Measurements from ENCODE around the gene GATA6.
"Not testable (repeated sequence)": the region's sequence is repeated elsewhere in the genome, so short reads cannot be mapped to it uniquely, and the experiment has no call there.

Gene GATA6

DNA sequence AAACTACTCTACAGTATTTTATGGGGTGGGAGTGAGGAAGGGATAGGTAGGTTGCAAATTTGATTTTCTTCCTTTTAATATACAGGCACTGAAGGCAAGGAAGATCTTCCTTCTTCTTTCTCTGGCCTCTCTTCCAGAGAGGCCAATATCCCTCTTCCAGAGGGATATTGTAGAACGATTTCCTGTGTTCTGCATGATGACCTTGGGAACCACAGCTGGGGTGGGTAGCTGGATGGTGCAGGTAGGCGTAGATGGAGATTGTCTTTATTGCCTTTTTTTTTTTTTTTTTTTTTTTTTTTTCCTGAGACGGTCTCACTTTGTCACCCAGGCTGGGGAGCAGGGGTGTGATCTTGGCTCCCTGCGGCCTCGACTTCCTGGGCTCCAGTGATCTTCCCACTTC is 49.4 kb downstream of the GATA6 start:
- Histone ChIP-seq H3K4me1 (peaks cover 58% of the 10 kb centered on the region), H3K27ac (no peak overlapping the region), H3K27me3 (no peaks in the 10 kb centered on the region), H3K4me2 (no peak overlapping the region), H3K9me3 (no peaks in the 10 kb centered on the region), H3K4me3 (no peak overlapping the region), H3K9ac (no peak overlapping the region), H4K20me1 (no peaks in the 10 kb centered on the region), H3K36me3 (no peaks in the 10 kb centered on the region)
- no peak for TF ChIP-seq Cebpa-rat (IDR thresholded peaks at IDR 0.05)

DNA sequence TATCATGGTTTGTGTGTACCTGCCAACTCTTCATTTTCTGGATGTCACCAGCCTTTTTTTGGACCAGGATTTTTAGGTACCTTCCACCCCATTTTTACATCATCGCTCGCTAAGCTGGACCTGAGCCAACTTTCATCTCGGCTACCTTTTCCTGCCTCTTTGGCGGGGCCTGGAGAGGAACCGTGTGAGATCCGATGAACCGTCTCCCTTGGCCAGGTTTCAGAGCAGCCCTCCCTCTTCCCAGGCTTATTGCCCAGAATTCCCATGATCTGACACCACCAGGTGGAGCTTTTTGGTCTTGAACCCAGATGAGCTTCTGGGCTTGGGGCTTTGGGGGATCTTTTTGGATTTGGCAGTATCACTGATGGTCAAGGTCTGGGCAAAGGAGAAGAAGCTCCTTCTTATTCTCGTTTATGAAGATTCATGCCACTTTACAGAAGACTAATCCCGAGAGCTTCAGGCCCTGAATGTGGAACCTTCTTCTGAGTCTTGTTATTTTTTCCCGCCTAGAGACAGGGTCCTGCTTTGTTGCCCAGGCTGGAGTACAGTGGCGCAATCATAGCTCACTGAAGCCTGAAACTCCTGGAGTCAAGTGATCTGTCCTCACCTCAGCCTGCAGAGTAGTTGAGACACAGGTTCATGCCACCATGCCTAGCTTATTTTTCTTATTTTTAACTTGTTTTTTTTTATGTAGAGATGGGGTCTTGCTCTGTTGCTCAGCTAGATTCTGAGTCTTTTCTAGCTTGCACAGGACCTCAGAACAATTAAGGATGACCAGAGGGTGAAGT is 50.4 kb downstream of the GATA6 start:
- H3K4me1 ChIP-seq = peaks cover 49% of the 10 kb centered on the region
- no peaks in the 10 kb centered on the region for H3K27me3 ChIP-seq
- H3K9me3 ChIP-seq = no peaks in the 10 kb centered on the region
- no peak overlapping the region for H3K4me2 ChIP-seq
- H3K36me3 ChIP-seq = no peaks in the 10 kb centered on the region
- H3K9ac ChIP-seq = no peak overlapping the region
- no peak overlapping the region for H3K27ac ChIP-seq
- H4K20me1 ChIP-seq = no peaks in the 10 kb centered on the region
- H3K4me3 ChIP-seq = no peak overlapping the region
- no peak for TF ChIP-seq Cebpa-rat (IDR thresholded peaks at IDR 0.05)

- H3K27ac ChIP-seq, H3K9ac ChIP-seq, H3K27me3 ChIP-seq, H4K20me1 ChIP-seq, H3K9me3 ChIP-seq, H3K4me3 ChIP-seq, H3K36me3 ChIP-seq, H3K4me2 ChIP-seq: not testable (repeated sequence)
- peaks cover 41% of the 10 kb centered on the region for H3K4me1 ChIP-seq
Measured at GRCh38 chr18:22220585-22220984, 51.2 kb downstream of the GATA6 start.

DNA sequence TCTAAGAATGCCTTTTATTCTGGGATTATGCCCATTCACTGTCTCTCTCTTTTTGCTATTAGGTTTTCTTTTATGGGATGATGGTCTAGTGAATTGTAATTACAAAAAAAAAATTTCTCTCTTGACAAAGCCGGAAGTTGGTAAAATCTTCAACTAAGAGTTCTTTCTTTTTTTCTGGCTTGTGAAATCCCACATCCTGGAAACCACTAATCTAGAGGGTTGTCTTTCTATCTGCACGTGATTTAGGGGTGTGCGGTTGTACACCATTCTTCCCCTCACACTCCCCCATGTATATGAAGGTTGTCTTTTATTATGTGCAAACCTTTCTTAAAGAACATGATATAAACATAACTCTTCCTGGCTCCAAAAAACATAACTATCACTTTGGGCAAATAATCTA is 52.0 kb downstream of the GATA6 start:
- H3K9ac ChIP-seq = no peak overlapping the region
- H3K27ac ChIP-seq = no peak overlapping the region
- no peak overlapping the region for H3K4me3 ChIP-seq
- H4K20me1 ChIP-seq = no peaks in the 10 kb centered on the region
- no peak overlapping the region for H3K4me2 ChIP-seq
- no peaks in the 10 kb centered on the region for H3K9me3 ChIP-seq
- TF ChIP-seq Cebpa-rat (IDR thresholded peaks at IDR 0.05) = no peak
- H3K4me1 ChIP-seq = peaks cover 33% of the 10 kb centered on the region
- H3K27me3 ChIP-seq = no peaks in the 10 kb centered on the region
- no peaks in the 10 kb centered on the region for H3K36me3 ChIP-seq

- TF ChIP-seq Cebpa-rat (IDR thresholded peaks at IDR 0.05) = no peak
- no peak overlapping the region for H3K4me2 ChIP-seq
- H3K4me3 ChIP-seq = no peak overlapping the region
Measured at GRCh38 chr18:22223254-22223964, 54.0 kb downstream of the GATA6 start.

DNA sequence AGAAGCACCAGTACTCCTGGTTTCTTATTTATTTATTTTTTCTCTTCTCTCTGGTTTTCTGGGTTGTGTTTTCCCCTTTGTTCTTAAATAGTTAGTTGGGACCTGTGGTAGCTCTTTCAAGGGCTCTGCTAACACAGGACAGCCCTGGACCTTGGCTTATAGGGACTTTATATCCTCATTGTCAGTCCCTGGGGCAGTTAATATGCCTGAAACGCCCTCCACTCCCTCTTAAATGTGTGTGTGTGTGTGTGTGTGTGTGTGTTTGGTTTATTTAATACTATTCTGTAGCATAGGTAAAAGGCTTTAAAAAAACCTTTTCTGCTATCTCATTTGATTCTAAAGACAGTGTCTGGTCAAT is 54.6 kb downstream of the GATA6 start:
- Histone ChIP-seq H3K36me3 (no peaks in the 10 kb centered on the region), H3K27me3 (no peaks in the 10 kb centered on the region), H3K9me3 (no peaks in the 10 kb centered on the region), H3K4me3 (no peak overlapping the region), H3K27ac (no peak overlapping the region), H3K4me1 (peaks cover 19% of the 10 kb centered on the region), H3K4me2 (no peak overlapping the region), H3K9ac (no peak overlapping the region), H4K20me1 (no peaks in the 10 kb centered on the region)
- TF ChIP-seq Cebpa-rat (IDR thresholded peaks at IDR 0.05) = no peak

More at GRCh38 chr18:22223254-22223964, 54.0 kb downstream of the GATA6 start:
- no peak overlapping the region for H3K9ac ChIP-seq
- no peak overlapping the region for H3K27ac ChIP-seq
- H3K4me1 ChIP-seq = peaks cover 19% of the 10 kb centered on the region
- H4K20me1 ChIP-seq = no peaks in the 10 kb centered on the region
- no peaks in the 10 kb centered on the region for H3K27me3 ChIP-seq
- H3K36me3 ChIP-seq = no peaks in the 10 kb centered on the region
- H3K9me3 ChIP-seq = no peaks in the 10 kb centered on the region

GRCh38 chr18:22224339-22224738 is 55.0 kb downstream of the GATA6 start:
- TF ChIP-seq Cebpa-rat (IDR thresholded peaks at IDR 0.05) = no peak
- H3K4me3 ChIP-seq = no peak overlapping the region
- H3K27ac ChIP-seq = no peak overlapping the region
- no peak overlapping the region for H3K4me2 ChIP-seq
- no peaks in the 10 kb centered on the region for H4K20me1 ChIP-seq
- no peak overlapping the region for H3K9ac ChIP-seq
- no peaks in the 10 kb centered on the region for H3K27me3 ChIP-seq
- no peaks in the 10 kb centered on the region for H3K9me3 ChIP-seq
- no peaks in the 10 kb centered on the region for H3K36me3 ChIP-seq
- peaks cover 19% of the 10 kb centered on the region for H3K4me1 ChIP-seq

GRCh38 chr18:22226801-22227200 is 57.4 kb downstream of the GATA6 start:
- Histone ChIP-seq H3K27me3 (no peaks in the 10 kb centered on the region), H3K4me3 (no peak overlapping the region), H3K27ac (no peak overlapping the region), H3K4me1 (peaks cover 11% of the 10 kb centered on the region), H4K20me1 (no peaks in the 10 kb centered on the region), H3K9ac (no peak overlapping the region), H3K36me3 (no peaks in the 10 kb centered on the region), H3K9me3 (no peaks in the 10 kb centered on the region), H3K4me2 (no peak overlapping the region)
- no peak for TF ChIP-seq Cebpa-rat (IDR thresholded peaks at IDR 0.05)

- no peak for TF ChIP-seq Cebpa-rat (IDR thresholded peaks at IDR 0.05)
- Histone ChIP-seq H3K4me1 (no peaks in the 10 kb centered on the region), H3K9ac (no peak overlapping the region), H3K4me2 (no peak overlapping the region), H3K36me3 (no peaks in the 10 kb centered on the region), H4K20me1 (no peaks in the 10 kb centered on the region), H3K9me3 (no peaks in the 10 kb centered on the region), H3K4me3 (no peak overlapping the region), H3K27me3 (no peaks in the 10 kb centered on the region), H3K27ac (no peak overlapping the region)
Measured at GRCh38 chr18:22228976-22229375, 59.6 kb downstream of the GATA6 start.

DNA sequence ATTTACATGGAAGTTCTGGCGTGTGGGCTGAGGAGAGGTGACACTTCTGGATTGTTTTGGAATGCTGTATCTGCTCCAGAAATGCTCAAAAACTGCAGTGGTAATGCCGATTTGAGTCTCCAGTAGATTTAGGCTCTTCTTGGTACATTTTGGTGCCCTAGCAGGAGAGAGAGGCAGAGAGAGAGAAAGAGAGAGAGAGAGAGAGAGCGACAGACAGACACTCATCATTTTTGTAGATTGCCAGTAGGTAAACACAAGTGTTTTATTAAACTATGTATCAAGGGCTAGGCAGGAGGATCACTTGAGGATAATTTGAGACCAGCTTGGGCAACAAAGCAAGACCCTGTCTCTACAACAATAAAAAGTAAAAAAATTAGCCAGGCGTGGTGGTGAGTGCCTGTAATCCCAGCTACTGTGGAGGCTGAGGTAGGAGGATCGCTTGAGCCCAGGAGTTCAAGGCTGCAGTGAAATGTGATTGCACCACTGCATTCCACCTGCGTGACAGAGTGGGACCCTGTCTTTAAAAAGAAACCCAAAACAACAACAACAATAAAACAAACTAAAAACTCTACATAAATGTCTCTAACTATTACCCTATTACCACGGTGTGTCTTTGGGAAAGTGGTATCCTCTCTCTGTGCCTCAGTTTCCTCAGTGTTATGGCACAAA is 60.2 kb downstream of the GATA6 start:
- Histone ChIP-seq H3K4me1 (no peaks in the 10 kb centered on the region), H4K20me1 (no peaks in the 10 kb centered on the region)

More for the DNA sequence above, 60.2 kb downstream of the GATA6 start:
- no peaks in the 10 kb centered on the region for H3K9me3 ChIP-seq
- no peaks in the 10 kb centered on the region for H3K27me3 ChIP-seq
- no peak overlapping the region for H3K9ac ChIP-seq
- no peak for TF ChIP-seq Cebpa-rat (IDR thresholded peaks at IDR 0.05)
- H3K4me3 ChIP-seq = no peak overlapping the region
- H3K36me3 ChIP-seq = no peaks in the 10 kb centered on the region
- no peak overlapping the region for H3K27ac ChIP-seq
- no peak overlapping the region for H3K4me2 ChIP-seq
